Anterior cingulate cortex (tissue), 58 donors: ENCODE data around the gene CDK3.

Experiments
- DNase-seq, 58 donors: peaks; one replicate each; lab custom pipeline; 2025; lab: John Stamatoyannopoulos, UW

CDK3 gene

GRCh38 chr17:75987041-75987440 is 13.6 kb upstream of the CDK3 start:
- no peak for DNase-seq

GRCh38 chr17:75991396-75991795 is 9.3 kb upstream of the CDK3 start:
- DNase-seq = no peak

- DNase-seq = no peak
These were observed 5.8 kb upstream of the CDK3 start for GRCh38 chr17:75994802-75995370.

GRCh38 chr17:75995385-75995925 is 5.2 kb upstream of the CDK3 start:
- DNase-seq = no peak

GRCh38 chr17:75996665-75997590 is 3.7 kb upstream of the CDK3 start:
- peak in 2 of 58 donors; percentile 14 to 17 for DNase-seq

GRCh38 chr17:75998327-75998795 is 2.3 kb upstream of the CDK3 start:
- DNase-seq = no peak

- DNase-seq = peak in 3 of 58 donors; percentile 3 to 17 (median 14)
These were observed 470 bp upstream of the CDK3 start for GRCh38 chr17:76000016-76000754.

GRCh38 chr17:76002100-76002499 is 1.4 kb downstream of the CDK3 start:
- DNase-seq = no peak

- peak in 1 of 58 donors; percentile 7 for DNase-seq
These were observed 3.3 kb downstream of the CDK3 start for GRCh38 chr17:76003915-76004314.

GRCh38 chr17:76004750-76005262 is 4.2 kb downstream of the CDK3 start:
- no peak for DNase-seq

- DNase-seq = peak in 48 of 58 donors; percentile 6 to 82 (median 39)
These were observed 4.9 kb downstream of the CDK3 start for GRCh38 chr17:76005263-76006149.

- no peak for DNase-seq
These were observed 6.6 kb downstream of the CDK3 start for GRCh38 chr17:76007131-76007849.

GRCh38 chr17:76007850-76008165 is 7.2 kb downstream of the CDK3 start:
- DNase-seq = no peak

- DNase-seq = no peak
These were observed 7.6 kb downstream of the CDK3 start for GRCh38 chr17:76008208-76008607.

GRCh38 chr17:76008630-76009425 is 8.2 kb downstream of the CDK3 start:
- no peak for DNase-seq

GRCh38 chr17:76009447-76009846 is 8.8 kb downstream of the CDK3 start:
- no peak for DNase-seq

GRCh38 chr17:76009969-76010661 is 9.5 kb downstream of the CDK3 start:
- no peak for DNase-seq

- DNase-seq = no peak
These were observed 11.3 kb downstream of the CDK3 start for GRCh38 chr17:76011951-76012350.
